ENCODE measurements around the gene ATF1. TPM values are rescaled to one million over a fixed set of nuclear protein-coding genes. Genes with fewer than 3 reads are reported as not detected.

The ATF1 gene
- 35.3 TPM for polyA plus RNA-seq
- long read RNA-seq, donor 1, transcript ATF1-201 (7 exons, 2,181 nt) = major isoform, 8 of 8 reads
- long read RNA-seq, donor 1, partial matches to known transcripts = 0 of 8 reads
- long read RNA-seq, donor 1, other reads (novel, unspliced or antisense) = 0 of 8 reads
- long read RNA-seq, donor 2, transcript ATF1-201 (7 exons, 2,181 nt) = major isoform, 9 of 9 reads
- long read RNA-seq, donor 2, partial matches to known transcripts = 0 of 9 reads
- long read RNA-seq, donor 2, other reads (novel, unspliced or antisense) = 0 of 9 reads
- long read RNA-seq, donor 3 = 0 reads
- long read RNA-seq, donor 4, partial matches to known transcripts = 0 of 2 reads
- long read RNA-seq, donor 4, other reads (novel, unspliced or antisense) = 0 of 2 reads
- long read RNA-seq, donor 5, partial matches to known transcripts = 0 of 4 reads
- long read RNA-seq, donor 5, other reads (novel, unspliced or antisense) = 0 of 4 reads
- long read RNA-seq, donor 6, transcript ATF1-201 (7 exons, 2,181 nt) = major isoform, 9 of 9 reads
- long read RNA-seq, donor 6, partial matches to known transcripts = 0 of 9 reads
- long read RNA-seq, donor 6, other reads (novel, unspliced or antisense) = 0 of 9 reads
- long read RNA-seq, donor 7, partial matches to known transcripts = 0 of 1 reads
- long read RNA-seq, donor 7, other reads (novel, unspliced or antisense) = 0 of 1 reads
- long read RNA-seq, donor 8, transcript ATF1-201 (7 exons, 2,181 nt) = major isoform, 7 of 7 reads
- long read RNA-seq, donor 8, partial matches to known transcripts = 0 of 7 reads
- long read RNA-seq, donor 8, other reads (novel, unspliced or antisense) = 0 of 7 reads
- long read RNA-seq, donor 9, transcript ATF1-201 (7 exons, 2,181 nt) = major isoform, 6 of 6 reads
- long read RNA-seq, donor 9, partial matches to known transcripts = 0 of 6 reads
- long read RNA-seq, donor 9, other reads (novel, unspliced or antisense) = 0 of 6 reads
- long read RNA-seq, donor 10, transcript ATF1-201 (7 exons, 2,181 nt) = major isoform, 14 of 14 reads
- long read RNA-seq, donor 10, partial matches to known transcripts = 0 of 14 reads
- long read RNA-seq, donor 10, other reads (novel, unspliced or antisense) = 0 of 14 reads
- long read RNA-seq, donor 11, transcript ATF1-201 (7 exons, 2,181 nt) = major isoform, 10 of 10 reads
- long read RNA-seq, donor 11, partial matches to known transcripts = 0 of 10 reads
- long read RNA-seq, donor 11, other reads (novel, unspliced or antisense) = 0 of 10 reads

DNA sequence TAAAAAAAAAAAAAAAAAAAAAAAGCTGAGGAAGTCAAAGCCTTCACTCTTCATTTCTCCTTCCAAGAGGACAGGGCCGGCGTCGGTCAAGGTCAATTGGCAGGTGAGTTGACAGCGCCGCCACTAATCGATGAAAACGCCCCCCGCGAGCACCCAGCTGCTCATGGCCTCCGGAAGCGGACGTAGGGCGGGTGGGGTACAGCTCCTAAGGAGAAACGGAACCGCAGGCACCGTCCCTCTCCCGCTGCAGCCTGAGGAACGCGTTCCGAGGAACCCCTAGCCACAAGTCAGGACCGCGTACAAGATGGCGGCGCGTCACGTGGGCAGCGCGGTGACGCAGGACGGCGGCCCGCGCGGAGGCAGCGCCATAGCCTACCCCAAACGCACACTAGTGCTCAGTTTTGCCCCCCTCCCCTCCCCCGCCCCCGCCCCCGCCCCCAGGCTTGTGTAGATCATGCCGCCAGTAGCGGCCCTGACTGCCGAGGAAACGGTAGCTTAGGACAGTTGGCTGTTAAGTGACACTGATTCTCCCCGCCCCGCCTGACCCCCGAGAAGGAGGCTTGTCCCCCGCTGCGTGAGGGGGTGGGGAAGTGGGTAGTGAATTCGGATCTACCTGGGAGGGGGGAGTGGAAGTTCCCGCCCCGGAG lies at the start of gene ATF1:
Gene ATF1 (plus strand): TSS at position 463 of the 647 bp plus-strand sequence. CDS start 16,045 bp downstream, outside the sequence.
- Histone ChIP-seq H3K27ac (ENCODE audit: low read length) (peak within 1 kb of the TSS; percentile 99), H3K4me3 (ENCODE audit: low read length) (peak within 1 kb of the TSS; percentile 94), H3K4me1 (ENCODE audit: control insufficient read depth, insufficient read depth, low read length) (peaks cover 18% of the 10 kb centered on the region), H3K36me3 (ENCODE audit: control insufficient read depth, insufficient read depth, low read length) (no peaks in the 10 kb centered on the region), H3K9me3 (ENCODE audit: control insufficient read depth, low read depth, low read length) (no peaks in the 10 kb centered on the region), H3K27me3 (ENCODE audit: control insufficient read depth, insufficient read depth, low read length) (no peaks in the 10 kb centered on the region)
- WGBS (ENCODE audit: insufficient coverage, low lambda C conversion rate) = no CpG with 5 or more reads among the region's 51 CpGs
- DNase-seq = peak; percentile 95 to 97

DNA sequence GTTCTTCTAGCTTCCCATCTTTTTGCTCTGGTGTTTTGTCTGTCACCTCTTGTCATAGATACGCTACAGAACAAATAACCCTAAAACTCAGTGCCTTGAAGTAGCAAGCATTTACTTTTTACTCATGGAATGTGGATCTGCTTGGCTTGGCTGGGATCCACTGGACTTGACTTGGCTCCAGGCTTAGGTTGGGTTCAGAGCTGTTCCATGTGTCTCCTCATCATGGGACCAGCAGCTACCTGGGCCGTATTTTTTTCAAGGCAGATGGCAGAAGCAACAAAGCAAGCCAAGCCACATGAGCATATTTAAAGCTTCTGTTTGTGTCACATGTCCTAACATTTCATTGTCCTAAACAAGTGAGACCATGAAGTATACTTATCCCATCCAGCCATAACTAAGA lies 48.7 kb upstream of the ATF1 start:
- Histone ChIP-seq H3K36me3 (ENCODE audit: control insufficient read depth, insufficient read depth, low read length) (peaks cover 45% of the 10 kb centered on the region), H3K27ac (ENCODE audit: low read length) (no peak overlapping the region), H3K27me3 (ENCODE audit: control insufficient read depth, insufficient read depth, low read length) (no peaks in the 10 kb centered on the region), H3K9me3 (ENCODE audit: control insufficient read depth, low read depth, low read length) (no peaks in the 10 kb centered on the region), H3K4me3 (ENCODE audit: low read length) (no peak overlapping the region), H3K4me1 (ENCODE audit: control insufficient read depth, insufficient read depth, low read length) (no peaks in the 10 kb centered on the region)
- no CpG with 5 or more reads among the region's 2 CpGs for WGBS (ENCODE audit: insufficient coverage, low lambda C conversion rate)
- no peak for DNase-seq

DNA sequence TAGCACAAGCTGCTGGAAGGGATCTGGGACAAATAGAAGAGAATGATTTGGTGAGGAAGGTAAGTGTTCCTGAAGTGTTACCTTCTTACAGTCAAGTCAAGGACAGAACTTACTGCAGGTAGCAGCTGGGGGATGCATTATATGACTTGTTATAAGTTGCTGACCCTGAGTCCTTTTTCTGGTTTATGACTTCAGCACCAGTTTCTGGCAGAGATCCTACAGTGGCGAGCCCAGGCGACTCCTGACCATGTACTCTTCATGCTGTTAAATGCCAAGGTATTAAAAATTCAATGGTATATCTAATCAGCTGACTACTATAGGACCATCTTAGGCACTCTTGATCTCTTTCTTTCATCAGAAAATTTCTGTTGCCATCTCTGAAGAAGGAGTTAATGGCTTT lies 45.1 kb upstream of the ATF1 start:
- H3K27me3 ChIP-seq (ENCODE audit: control insufficient read depth, insufficient read depth, low read length) = no peaks in the 10 kb centered on the region
- H3K4me3 ChIP-seq (ENCODE audit: low read length) = no peak overlapping the region
- H3K4me1 ChIP-seq (ENCODE audit: control insufficient read depth, insufficient read depth, low read length) = peaks cover 3% of the 10 kb centered on the region
- no CpG with 5 or more reads among the region's 2 CpGs for WGBS (ENCODE audit: insufficient coverage, low lambda C conversion rate)
- H3K36me3 ChIP-seq (ENCODE audit: control insufficient read depth, insufficient read depth, low read length) = peaks cover 50% of the 10 kb centered on the region
- H3K9me3 ChIP-seq (ENCODE audit: control insufficient read depth, low read depth, low read length) = no peaks in the 10 kb centered on the region
- H3K27ac ChIP-seq (ENCODE audit: low read length) = no peak overlapping the region
- no peak for DNase-seq

DNA sequence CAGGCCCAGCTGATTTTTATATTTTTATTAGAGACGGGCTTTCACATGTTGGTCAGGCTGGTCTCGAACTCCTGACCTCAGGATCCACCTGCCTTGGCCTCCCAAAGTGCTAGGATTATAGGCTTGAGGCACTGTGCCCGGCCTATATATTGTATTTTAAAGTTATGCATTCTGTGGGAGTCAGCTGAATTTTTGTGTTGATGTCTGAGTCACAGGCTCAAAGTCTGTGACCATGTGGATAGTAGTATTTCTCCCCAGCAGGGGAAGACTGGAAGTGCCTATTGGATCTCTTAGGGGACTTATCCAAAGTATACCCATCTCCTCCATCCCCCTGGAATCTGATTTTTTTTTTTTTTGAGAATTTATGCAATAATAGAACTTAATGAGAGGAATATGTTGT lies 43.8 kb upstream of the ATF1 start:
- no peak overlapping the region for H3K27ac ChIP-seq (ENCODE audit: low read length)
- no CpG with 5 or more reads among the region's 3 CpGs for WGBS (ENCODE audit: insufficient coverage, low lambda C conversion rate)
- no peaks in the 10 kb centered on the region for H3K27me3 ChIP-seq (ENCODE audit: control insufficient read depth, insufficient read depth, low read length)
- H3K4me3 ChIP-seq (ENCODE audit: low read length) = no peak overlapping the region
- DNase-seq = peak; percentile 16 to 55
- H3K9me3 ChIP-seq (ENCODE audit: control insufficient read depth, low read depth, low read length) = no peaks in the 10 kb centered on the region
- H3K4me1 ChIP-seq (ENCODE audit: control insufficient read depth, insufficient read depth, low read length) = peaks cover 3% of the 10 kb centered on the region
- H3K36me3 ChIP-seq (ENCODE audit: control insufficient read depth, insufficient read depth, low read length) = peaks cover 50% of the 10 kb centered on the region

DNA sequence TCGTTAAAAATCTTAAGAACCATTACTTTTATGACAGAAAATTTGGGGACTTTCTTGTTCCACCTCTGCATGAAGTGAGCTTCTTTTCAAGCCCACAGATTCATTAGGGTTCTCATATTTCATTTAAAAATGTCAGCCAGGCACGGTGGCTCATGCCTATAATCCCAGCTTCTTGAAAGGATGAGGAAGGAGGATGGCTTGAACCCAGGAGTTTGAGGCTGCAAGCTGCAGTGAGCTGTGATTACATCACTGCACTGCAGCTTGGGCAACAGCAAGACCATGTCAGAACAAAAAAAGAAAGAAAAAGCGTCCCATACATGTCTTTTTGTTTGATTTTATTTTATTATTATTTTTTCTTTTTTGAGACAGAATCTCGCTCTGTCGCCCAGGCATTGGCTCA lies 43.4 kb upstream of the ATF1 start:
- 100% methylated on average over 2 of the region's 5 CpGs for WGBS (ENCODE audit: insufficient coverage, low lambda C conversion rate)
- no peaks in the 10 kb centered on the region for H3K9me3 ChIP-seq (ENCODE audit: control insufficient read depth, low read depth, low read length)
- peaks cover 49% of the 10 kb centered on the region for H3K36me3 ChIP-seq (ENCODE audit: control insufficient read depth, insufficient read depth, low read length)
- peaks cover 3% of the 10 kb centered on the region for H3K4me1 ChIP-seq (ENCODE audit: control insufficient read depth, insufficient read depth, low read length)
- no peak overlapping the region for H3K4me3 ChIP-seq (ENCODE audit: low read length)
- DNase-seq = no peak
- H3K27me3 ChIP-seq (ENCODE audit: control insufficient read depth, insufficient read depth, low read length) = no peaks in the 10 kb centered on the region
- no peak overlapping the region for H3K27ac ChIP-seq (ENCODE audit: low read length)

DNA sequence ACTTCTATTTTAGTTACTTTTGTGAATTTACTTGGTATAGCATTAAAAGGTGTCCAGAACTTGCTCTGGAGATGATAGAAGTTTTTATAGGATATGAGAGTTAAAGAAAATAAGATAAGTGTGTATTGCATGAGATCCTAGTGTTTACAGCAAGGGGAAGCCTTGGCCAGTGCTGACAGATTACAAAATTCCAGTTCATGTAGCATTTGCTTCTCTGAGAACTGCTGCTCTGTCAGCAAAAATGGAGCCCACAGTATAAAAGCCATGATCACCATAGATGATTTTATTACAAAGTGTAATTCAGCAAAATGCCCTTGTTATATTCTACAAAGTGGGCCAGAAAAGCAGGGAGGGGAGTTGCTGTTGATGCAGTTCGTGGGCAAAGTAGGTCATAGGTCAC lies 40.0 kb upstream of the ATF1 start:
- no peak for DNase-seq
- no peak overlapping the region for H3K27ac ChIP-seq (ENCODE audit: low read length)
- WGBS (ENCODE audit: insufficient coverage, low lambda C conversion rate) = no CpG with 5 or more reads among the region's 1 CpG
- H3K4me1 ChIP-seq (ENCODE audit: control insufficient read depth, insufficient read depth, low read length) = peaks cover 3% of the 10 kb centered on the region
- peaks cover 60% of the 10 kb centered on the region for H3K36me3 ChIP-seq (ENCODE audit: control insufficient read depth, insufficient read depth, low read length)
- no peaks in the 10 kb centered on the region for H3K27me3 ChIP-seq (ENCODE audit: control insufficient read depth, insufficient read depth, low read length)
- H3K4me3 ChIP-seq (ENCODE audit: low read length) = no peak overlapping the region
- no peaks in the 10 kb centered on the region for H3K9me3 ChIP-seq (ENCODE audit: control insufficient read depth, low read depth, low read length)

DNA sequence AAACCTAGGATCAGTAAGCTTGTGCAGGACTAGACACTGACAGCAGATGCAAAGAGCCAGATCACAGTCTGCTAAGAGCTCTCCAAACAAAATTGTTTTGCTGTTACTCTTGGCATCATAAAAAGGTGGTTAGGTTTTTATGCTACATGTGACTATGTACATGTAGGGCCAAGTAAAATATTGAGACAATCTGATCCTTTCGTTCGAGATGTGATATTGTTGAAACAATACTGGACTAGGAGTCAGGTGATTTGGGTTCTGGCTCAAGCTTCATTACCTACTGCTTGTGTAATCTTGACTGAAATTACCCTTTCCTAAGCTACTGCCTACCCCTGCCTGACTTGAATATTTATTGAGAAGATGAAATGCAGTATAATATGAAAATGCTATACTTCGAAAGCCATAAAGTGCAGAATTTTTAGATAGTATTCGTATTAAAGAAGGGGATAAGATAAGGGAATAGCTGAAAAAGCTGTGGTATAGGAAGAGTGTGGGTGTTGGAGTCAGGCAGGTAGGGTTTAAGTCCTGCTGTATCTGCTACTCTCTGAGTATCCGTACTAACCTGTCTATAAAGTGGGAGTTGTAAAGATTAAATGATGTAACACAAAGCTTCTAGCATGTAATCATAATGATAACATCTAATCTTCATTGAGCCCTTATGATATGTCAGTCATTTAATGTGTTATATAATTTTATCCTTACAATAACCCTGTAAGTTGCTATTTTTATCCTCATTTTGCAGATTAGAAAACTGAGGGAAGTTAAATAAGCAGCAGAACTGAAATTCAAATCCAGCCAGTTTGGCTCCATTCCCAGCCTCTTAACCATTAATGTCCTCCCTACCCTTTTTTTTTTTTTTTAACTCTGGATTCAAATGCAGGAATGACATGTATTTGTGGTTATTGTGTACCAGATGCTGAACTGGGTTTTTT lies 38.6 kb upstream of the ATF1 start:
- DNase-seq = no peak

DNA sequence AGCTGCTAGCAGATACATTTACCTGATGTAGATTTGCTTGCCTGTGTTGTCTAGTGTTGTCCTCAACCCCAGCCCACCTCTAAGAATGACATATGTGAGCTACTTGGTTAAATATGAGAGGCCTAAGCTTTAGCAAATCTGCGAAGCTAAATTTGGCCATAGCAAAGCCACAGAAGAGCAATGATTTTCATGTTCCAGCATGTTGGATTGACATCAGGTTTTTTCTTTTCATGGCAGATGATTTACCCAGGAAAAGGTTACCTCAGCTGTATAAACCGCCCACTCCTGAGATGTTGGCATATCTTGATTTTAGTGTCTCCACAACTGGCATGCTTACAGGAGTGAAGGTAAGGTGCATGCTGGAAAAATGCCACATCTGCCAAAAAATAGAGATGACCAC lies 36.4 kb upstream of the ATF1 start:
- no peak for DNase-seq
- Histone ChIP-seq H3K9me3 (ENCODE audit: control insufficient read depth, low read depth, low read length) (no peaks in the 10 kb centered on the region), H3K4me3 (ENCODE audit: low read length) (no peak overlapping the region), H3K4me1 (ENCODE audit: control insufficient read depth, insufficient read depth, low read length) (no peaks in the 10 kb centered on the region), H3K36me3 (ENCODE audit: control insufficient read depth, insufficient read depth, low read length) (peaks cover 81% of the 10 kb centered on the region), H3K27ac (ENCODE audit: low read length) (no peak overlapping the region), H3K27me3 (ENCODE audit: control insufficient read depth, insufficient read depth, low read length) (no peaks in the 10 kb centered on the region)
- no CpG with 5 or more reads among the region's 2 CpGs for WGBS (ENCODE audit: insufficient coverage, low lambda C conversion rate)

More for the DNA sequence above, 38.6 kb upstream of the ATF1 start:
- H3K9me3 ChIP-seq (ENCODE audit: control insufficient read depth, low read depth, low read length) = no peaks in the 10 kb centered on the region
- no peaks in the 10 kb centered on the region for H3K27me3 ChIP-seq (ENCODE audit: control insufficient read depth, insufficient read depth, low read length)
- peaks cover 3% of the 10 kb centered on the region for H3K4me1 ChIP-seq (ENCODE audit: control insufficient read depth, insufficient read depth, low read length)
- no peak overlapping the region for H3K27ac ChIP-seq (ENCODE audit: low read length)
- H3K36me3 ChIP-seq (ENCODE audit: control insufficient read depth, insufficient read depth, low read length) = peaks cover 69% of the 10 kb centered on the region
- 69% methylated on average over 3 of the region's 5 CpGs for WGBS (ENCODE audit: insufficient coverage, low lambda C conversion rate)
- no peak overlapping the region for H3K4me3 ChIP-seq (ENCODE audit: low read length)

DNA sequence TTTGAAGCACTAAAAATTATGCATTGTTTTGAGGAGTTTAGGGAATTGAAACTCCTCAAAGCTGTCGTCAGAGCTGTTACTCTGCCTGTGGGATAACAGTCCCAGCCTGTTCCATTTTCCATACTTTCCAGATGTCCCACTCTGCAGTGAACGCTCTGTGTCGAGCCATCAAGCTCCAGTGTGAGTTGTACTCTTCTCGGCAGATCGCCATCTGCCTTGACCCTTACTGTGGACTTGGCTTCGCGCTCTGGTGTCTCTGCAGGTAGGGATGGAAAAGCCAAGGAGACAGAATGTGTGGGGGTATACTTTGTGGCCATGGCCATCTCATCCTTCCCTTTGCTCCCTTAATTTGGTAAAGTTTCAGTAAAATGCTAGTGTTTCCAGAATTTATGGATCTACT lies 35.5 kb upstream of the ATF1 start:
- H3K4me1 ChIP-seq (ENCODE audit: control insufficient read depth, insufficient read depth, low read length) = no peaks in the 10 kb centered on the region
- no CpG with 5 or more reads among the region's 7 CpGs for WGBS (ENCODE audit: insufficient coverage, low lambda C conversion rate)
- H3K27me3 ChIP-seq (ENCODE audit: control insufficient read depth, insufficient read depth, low read length) = no peaks in the 10 kb centered on the region
- no peak for DNase-seq
- no peak overlapping the region for H3K27ac ChIP-seq (ENCODE audit: low read length)
- H3K4me3 ChIP-seq (ENCODE audit: low read length) = no peak overlapping the region
- no peaks in the 10 kb centered on the region for H3K9me3 ChIP-seq (ENCODE audit: control insufficient read depth, low read depth, low read length)
- peaks cover 81% of the 10 kb centered on the region for H3K36me3 ChIP-seq (ENCODE audit: control insufficient read depth, insufficient read depth, low read length)
